ENCODE data around the gene ALCAM.

GRCh38 chr3:105527535-105527934 is 160.8 kb downstream of the ALCAM start:
- TF ChIP-seq, protein P1, sequence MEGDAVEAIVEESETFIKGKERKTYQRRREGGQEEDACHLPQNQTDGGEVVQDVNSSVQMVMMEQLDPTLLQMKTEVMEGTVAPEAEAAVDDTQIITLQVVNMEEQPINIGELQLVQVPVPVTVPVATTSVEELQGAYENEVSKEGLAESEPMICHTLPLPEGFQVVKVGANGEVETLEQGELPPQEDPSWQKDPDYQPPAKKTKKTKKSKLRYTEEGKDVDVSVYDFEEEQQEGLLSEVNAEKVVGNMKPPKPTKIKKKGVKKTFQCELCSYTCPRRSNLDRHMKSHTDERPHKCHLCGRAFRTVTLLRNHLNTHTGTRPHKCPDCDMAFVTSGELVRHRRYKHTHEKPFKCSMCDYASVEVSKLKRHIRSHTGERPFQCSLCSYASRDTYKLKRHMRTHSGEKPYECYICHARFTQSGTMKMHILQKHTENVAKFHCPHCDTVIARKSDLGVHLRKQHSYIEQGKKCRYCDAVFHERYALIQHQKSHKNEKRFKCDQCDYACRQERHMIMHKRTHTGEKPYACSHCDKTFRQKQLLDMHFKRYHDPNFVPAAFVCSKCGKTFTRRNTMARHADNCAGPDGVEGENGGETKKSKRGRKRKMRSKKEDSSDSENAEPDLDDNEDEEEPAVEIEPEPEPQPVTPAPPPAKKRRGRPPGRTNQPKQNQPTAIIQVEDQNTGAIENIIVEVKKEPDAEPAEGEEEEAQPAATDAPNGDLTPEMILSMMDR (IDR thresholded peaks at IDR 0.05) = no peak
- TF ChIP-seq POLR2A (IDR thresholded peaks at IDR 0.05) = no peak

Data from Peyer's patch (tissue), 4 donors.